ENCODE results near the gene PDGFD.

Gene PDGFD

GRCh38 chr11:104000798-104001197 is 163.1 kb downstream of the PDGFD start:
- no peak for DNase-seq (ENCODE audit: low spot score)

- no peak for DNase-seq (ENCODE audit: low spot score)
Observed at GRCh38 chr11:103998826-103999508, 165.0 kb downstream of the PDGFD start.

GRCh38 chr11:103997082-103997481 is 166.9 kb downstream of the PDGFD start:
- DNase-seq (ENCODE audit: low spot score): no peak

GRCh38 chr11:103995896-103996295 is 168.1 kb downstream of the PDGFD start:
- DNase-seq (ENCODE audit: low spot score): no peak

- no peak for DNase-seq (ENCODE audit: low spot score)
Observed at GRCh38 chr11:103994518-103994917, 169.4 kb downstream of the PDGFD start.

GRCh38 chr11:103994094-103994493 is 169.9 kb downstream of the PDGFD start:
- peak; percentile 8 for DNase-seq (ENCODE audit: low spot score)

- DNase-seq (ENCODE audit: low spot score): no peak
Observed at GRCh38 chr11:103993507-103993906, 170.4 kb downstream of the PDGFD start.

- no peak for DNase-seq (ENCODE audit: low spot score)
Observed at GRCh38 chr11:103988595-103988969, 175.4 kb downstream of the PDGFD start.

- no peak for DNase-seq (ENCODE audit: low spot score)
Observed at GRCh38 chr11:103987629-103988594, 176.0 kb downstream of the PDGFD start.

GRCh38 chr11:103985041-103985440 is 178.9 kb downstream of the PDGFD start:
- DNase-seq (ENCODE audit: low spot score): no peak

- DNase-seq (ENCODE audit: low spot score): no peak
Observed at GRCh38 chr11:103980108-103980507, 183.8 kb downstream of the PDGFD start.

- no peak for DNase-seq (ENCODE audit: low spot score)
Observed at GRCh38 chr11:103978616-103979595, 185.0 kb downstream of the PDGFD start.

GRCh38 chr11:103972013-103972412 is 191.9 kb downstream of the PDGFD start:
- no peak for DNase-seq (ENCODE audit: low spot score)

GRCh38 chr11:103970701-103971249 is 193.2 kb downstream of the PDGFD start:
- no peak for DNase-seq (ENCODE audit: low spot score)

GRCh38 chr11:103968685-103969084 is 195.3 kb downstream of the PDGFD start:
- no peak for DNase-seq (ENCODE audit: low spot score)

- no peak for DNase-seq (ENCODE audit: low spot score)
Observed at GRCh38 chr11:103967985-103968384, 196.0 kb downstream of the PDGFD start.

- DNase-seq (ENCODE audit: low spot score): no peak
Observed at GRCh38 chr11:103964390-103964789, 199.6 kb downstream of the PDGFD start.

- no peak for DNase-seq (ENCODE audit: low spot score)
Observed at GRCh38 chr11:103963648-103964047, 200.3 kb downstream of the PDGFD start.

GRCh38 chr11:103961010-103961409 is 202.9 kb downstream of the PDGFD start:
- DNase-seq (ENCODE audit: low spot score): no peak

GRCh38 chr11:103960108-103960507 is 203.8 kb downstream of the PDGFD start:
- no peak for DNase-seq (ENCODE audit: low spot score)

GRCh38 chr11:103959279-103959942 is 204.5 kb downstream of the PDGFD start:
- no peak for DNase-seq (ENCODE audit: low spot score)

All from Ammon's horn (tissue), 1 donor.